H1 (cell line): Measurements from ENCODE around the gene HS3ST6.

Source experiments
- ATF3 ChIP-seq: IDR thresholded peaks from 2 replicates; pipeline ENCODE4 v1.6.1; 2011; ENCODE audit warnings: low read depth, mild to moderate bottlenecking, low read length; ENCODE audit not compliant: insufficient read depth
- CTCF ChIP-seq, 3 experiments: IDR thresholded peaks; 1 replicate in 2 of 3; 2 replicates in 1 of 3; pipeline versions ENCODE4 v1.5.1 to v1.6.1; 2011; ENCODE audit warnings: low read length in 3 of 3, mild to moderate bottlenecking in 3 of 3, inconsistent platforms in 2 of 3, low read depth in 1 of 3, moderate library complexity in 1 of 3; ENCODE audit not compliant: insufficient read depth in 1 of 3; ENCODE audit errors: control extremely low read depth in 1 of 3
- EGR1 ChIP-seq: IDR thresholded peaks from 2 replicates; pipeline ENCODE4 v1.6.1; 2011; ENCODE audit warnings: low read depth, low read length, borderline replicate concordance
- RFX5 ChIP-seq: IDR thresholded peaks from 2 replicates; pipeline ENCODE4 v1.6.1; 2011; ENCODE audit warnings: low read depth, low read length, improper control_type of control experiment, borderline replicate concordance
- SIN3A ChIP-seq, 2 experiments: IDR thresholded peaks in 1 of 2; conservative IDR thresholded peaks in 1 of 2; 2 replicates each; pipeline ENCODE4 v1.6.1; 2011 to 2012; ENCODE audit warnings: low read length in 2 of 2, improper control_type of control experiment in 1 of 2, low read depth in 1 of 2, mild to moderate bottlenecking in 1 of 2
- YY1 ChIP-seq: IDR thresholded peaks from 2 replicates; pipeline ENCODE4 v1.6.1; 2011; ENCODE audit warnings: low read depth, mild to moderate bottlenecking, low read length

DNA sequence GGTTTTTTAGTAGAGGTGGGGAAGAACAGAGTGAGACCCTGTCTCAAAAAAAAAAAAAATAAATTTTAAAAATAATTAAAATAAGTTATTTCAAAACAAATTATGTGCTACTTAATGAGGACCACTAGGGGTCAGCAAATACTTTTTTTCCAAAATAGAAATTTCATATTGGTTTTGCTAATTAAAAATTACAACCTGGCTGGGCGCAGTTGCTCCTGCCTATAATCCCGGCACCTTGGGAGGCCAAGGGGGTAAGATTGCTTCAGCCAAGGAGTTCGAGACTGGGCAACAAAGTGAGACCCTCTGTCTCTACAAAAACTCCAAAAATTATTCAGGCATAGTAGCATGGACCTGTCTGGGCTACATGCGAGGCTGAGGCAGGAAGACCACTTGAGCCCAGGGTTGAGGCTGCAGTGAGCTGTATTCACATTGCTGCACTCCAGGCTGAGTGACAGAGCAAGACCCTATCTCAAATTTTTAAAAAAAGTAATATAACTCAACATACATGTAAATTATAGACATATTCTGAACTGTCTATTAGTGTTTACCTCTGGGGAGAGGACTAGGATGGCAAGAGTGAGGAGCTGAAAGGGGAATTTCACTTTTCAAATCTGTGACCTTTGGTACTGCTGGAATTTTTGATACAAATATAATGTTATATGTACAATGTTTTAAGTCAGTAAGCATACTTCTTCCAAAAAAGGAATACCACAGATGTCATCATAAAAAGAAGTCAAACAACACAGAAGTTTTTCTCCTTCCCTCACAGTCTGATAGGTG is 54.3 kb downstream of the HS3ST6 start:
- TF ChIP-seq CTCF (IDR thresholded peaks at IDR 0.05; ENCODE audit: control extremely low read depth in 1 of 3, insufficient read depth in 1 of 3, low read depth in 1 of 3, low read length in 3 of 3) = peak in 2 of 3 experiments; percentile 8 to 31; a peak in 3 of 4 replicates
- no peak for TF ChIP-seq EGR1
- TF ChIP-seq RFX5 = no peak
- TF ChIP-seq YY1 = no peak
- no peak for TF ChIP-seq ATF3
- no peak for TF ChIP-seq SIN3A (conservative IDR thresholded peaks at IDR 0.05 in 1 of 2, IDR thresholded peaks at IDR 0.05 in 1 of 2; ENCODE audit: low read depth in 1 of 2, low read length in 2 of 2)
